Mesangial cell (primary cell): ENCODE results near the gene CENPH. TPM values are rescaled to one million over a fixed set of nuclear protein-coding genes. Genes with fewer than 3 reads are reported as not detected.

Experiments
- total RNA-seq: library from RNA; depleted of rRNA; stranded (reverse); fragments of >200 nt; gene quantifications from 2 replicates; pipeline ENCODE4 v1.2.3, GENCODE V29; 2015

The CENPH gene
- total RNA-seq = 4.4 and 24.8 TPM in 2 replicates

GRCh38 chr5:69189162-69190086 lies at the start of gene CENPH:
Gene CENPH (plus strand): TSS chr5:69189583. CDS start chr5:69189635, 52 bp downstream.

GRCh38 chr5:69166686-69167492 lies 22.5 kb upstream of the CENPH start, which contains the start of gene CCNB1:
Gene CCNB1 (plus strand): TSS chr5:69167150. CDS start chr5:69167263, 113 bp downstream.

GRCh38 chr5:69234457-69235268 lies 45.3 kb downstream of the CENPH start, which contains the start of gene CDK7:
Gene CDK7 (plus strand): TSS chr5:69234886. CDS start chr5:69234976, 90 bp downstream.

Other genes with a start within 250 kb of the CENPH start
- gene SLC30A5, start 95.6 kb upstream of the CENPH start, total RNA-seq = 33.6 and 37.1 TPM in 2 replicates
- gene CCNB1, start 22.4 kb upstream of the CENPH start, total RNA-seq = 14.6 and 316 TPM in 2 replicates
- 28.5 and 42.3 TPM in 2 replicates for gene CDK7, start 45.3 kb downstream of the CENPH start, total RNA-seq
- gene CCDC125, start 143.2 kb downstream of the CENPH start, total RNA-seq = 2.4 and 4.1 TPM in 2 replicates
- 10.1 and 19.7 TPM in 2 replicates for gene AK6, start 179.9 kb downstream of the CENPH start, total RNA-seq
- 54.8 and 72.0 TPM in 2 replicates for gene TAF9, start 179.9 kb downstream of the CENPH start, total RNA-seq
- 10.3 and 13.6 TPM in 2 replicates for gene RAD17, start 180.2 kb downstream of the CENPH start, total RNA-seq
- gene MARVELD2, start 225.5 kb downstream of the CENPH start, total RNA-seq = 6.8 and 9.1 TPM in 2 replicates